Heart left ventricle (tissue), 16 donors: ENCODE results near the gene ANK2. TPM values are rescaled to one million over a fixed set of nuclear protein-coding genes. Genes with fewer than 3 reads are reported as not detected.

Experiments
- ATAC-seq, 4 donors: fragments of 200-7000 bp; cut with Tn5 transposase; one replicate each; pipeline ENCODE4 v1.9.1; 2020 to 2022; ENCODE audit warnings: moderate library complexity in 4 of 4, mild to moderate bottlenecking in 3 of 4, moderate number of reproducible peaks in 1 of 4
- DNase-seq, 5 donors: peaks; one replicate each; pipeline ENCODE4 v3.0.0-alpha.2; 2020
- H3K27ac ChIP-seq, 12 donors: fragments of 200-600 bp; sonication (generic) in 4 of 12; one replicate each; pipeline versions ENCODE4 v1.5.0 to v1.8.0; 2016 to 2022; ENCODE audit warnings: mild to moderate bottlenecking in 2 of 12
- H3K27me3 ChIP-seq, 9 donors: fragments of 200-600 bp; sonication (generic) in 2 of 9; one replicate each; pipeline versions ENCODE4 v1.5.1 to v1.8.0; 2016 to 2022; ENCODE audit warnings: mild to moderate bottlenecking in 3 of 9
- H3K36me3 ChIP-seq, 9 donors: fragments of 200-600 bp; sonication (generic) in 2 of 9; one replicate each; pipeline versions ENCODE4 v1.5.0 to v1.8.0; 2018 to 2022; ENCODE audit warnings: mild to moderate bottlenecking in 2 of 9
- H3K4me1 ChIP-seq, 12 donors: fragments of 200-600 bp; sonication (generic) in 4 of 12; one replicate each; pipeline versions ENCODE4 v1.5.0 to v1.8.0; 2016 to 2022; ENCODE audit warnings: mild to moderate bottlenecking in 3 of 12
- H3K4me3 ChIP-seq, 12 donors: fragments of 200-600 bp; sonication (generic) in 4 of 12; one replicate each; pipeline versions ENCODE4 v1.5.0 to v1.8.0; 2017 to 2022; ENCODE audit warnings: mild to moderate bottlenecking in 9 of 12, moderate library complexity in 4 of 12
- H3K9me3 ChIP-seq, 12 donors: fragments of 200-600 bp; sonication (generic) in 4 of 12; one replicate each; pipeline versions ENCODE4 v1.5.0 to v1.8.0; 2016 to 2022; ENCODE audit warnings: mild to moderate bottlenecking in 1 of 12
- CTCF ChIP-seq, 12 donors: fragments of 200-600 bp; sonication (generic) in 4 of 12; IDR thresholded peaks; one replicate each; pipeline versions ENCODE4 v1.5.0 to v1.8.0; 2018 to 2022; ENCODE audit warnings: antibody characterized with exemption in 12 of 12, mild to moderate bottlenecking in 5 of 12
- POLR2A ChIP-seq, 2 donors: fragments of 450-650 bp; IDR thresholded peaks; one replicate each; pipeline ENCODE4 v1.6.1; 2017; ENCODE audit warnings: antibody characterized with exemption in 2 of 2, mild to moderate bottlenecking in 2 of 2, moderate library complexity in 2 of 2
- WGBS, 4 donors: extraction: QIAGEN DNeasy Blood & Tissue Kit in 2 of 4; methylation state at CpG; one replicate each; pipeline versions ENCODE4 v1.1.5 to v1.1.7; 2013 to 2018; 5-methylcytosine and 5-hydroxymethylcytosine counted together
- intact Hi-C, 10 donors: fragments of 100-400 bp; cut with DNase I; formaldehyde crosslinking; loops; one replicate each; pipeline versions ENCODE4 v1.11.1 to v1.14.2; 2022
- polyA plus RNA-seq, 2 donors: library from polyadenylated mRNA; stranded (reverse); fragments of 200-250 nt; gene quantifications; one replicate each; pipeline ENCODE4 v1.2.3, GENCODE V29; 2013
- total RNA-seq, 9 donors: library from RNA; depleted of rRNA in 2 of 9; stranded (reverse); fragments of >200 nt in 2 of 9; fragmentation: NEBNext Ultra II Directional in 3 of 9; extraction: Animal tissue kit (Norgen Biotek cat#: 25700) in 3 of 9; gene quantifications; one replicate each; pipeline versions ENCODE4 v1.1.0 to v1.2.4, GENCODE V29; 2016 to 2023
- donor health status: ischemic (EF 13 %, LVEDD 7.1; RV severe dilation, severe dysfunction).
- donor health status: healthy with polysubstance abuse.
- donor health status: DM: no; HTN: yes; CAD: no.
- donor health status: DM: no; HTN: no; CAD: no.
- donor health status: ischemic (EF 25% LVEDD 6.9; RV normal size, moderate dysfunction).
- donor health status: ischemic (EF 25% LVEDD 5.7; RV mildly dilated, moderate dysfunction).
- donor health status: healthy.
- donor health status: DM: yes; HTN: yes; CAD: no.
- donor health status: ischemic (EF 35%, LVEDD 5.7; RV mildly dilated, moderate dysfunction).
- donor health status: nonischemic (EF 11% LVEDD 7.7; RV severe dilation, severe dysfunction).
- donor health status: DM: yes; HTN: yes; CAD: no.
- donor health status: PGD.
- donor health status: ischemic (EF 29% LVEDD 5.4; RV normal size, mild dysfunction).
- donor health status: nonischemic (EF 23%, LVEDD 6.1; RV moderate dilation, normal function).

The ANK2 gene
- total and polyA plus RNA-seq, 11 donors, result 30.7 to 351 (median 267) TPM

DNA sequence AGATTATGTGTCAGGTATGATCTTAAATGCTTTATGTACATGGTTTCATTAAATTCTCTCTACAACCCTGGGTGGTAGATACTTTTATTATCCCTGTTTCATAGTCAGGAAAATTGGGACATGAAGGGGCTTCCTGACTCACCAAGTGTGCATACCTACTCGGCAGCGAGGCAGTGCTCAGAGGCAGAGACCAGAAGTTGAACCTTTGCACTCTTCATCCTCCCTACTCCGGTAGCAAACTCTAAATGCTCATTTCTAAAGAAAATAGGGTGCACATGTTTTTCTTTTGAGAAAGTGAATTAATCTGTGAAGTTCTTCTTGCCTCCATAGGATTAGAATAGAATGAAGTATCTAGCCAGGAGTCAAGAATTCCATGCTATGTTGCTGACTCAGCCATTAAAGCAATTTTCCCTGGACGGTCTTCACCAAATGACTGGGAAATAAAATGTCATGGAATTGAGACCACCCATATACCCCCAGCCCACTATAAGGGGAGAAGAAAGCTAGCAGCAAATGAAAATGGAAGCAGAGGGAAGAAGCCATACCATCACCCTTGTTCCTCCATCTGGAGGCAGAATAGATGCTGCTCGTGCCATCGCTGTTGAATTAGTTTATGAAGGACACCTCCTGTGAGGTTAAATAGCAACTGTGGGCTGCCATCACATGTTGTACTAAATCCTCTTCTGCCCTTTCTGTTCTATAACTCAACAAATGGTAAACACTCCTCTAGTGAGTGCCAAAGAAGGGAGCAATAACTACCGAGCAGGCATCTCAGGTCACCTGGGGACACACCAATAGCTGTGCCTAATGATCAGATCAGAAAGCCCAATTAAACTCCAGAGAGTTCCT is 356.6 kb downstream of the ANK2 start:
- intact Hi-C loops, result loop anchor here in 2 of 10 donors (10.0 kb wide), 2 partner anchors 129 to 359 kb away; partner anchors contain the start of gene CAMK2D (in 1 of the 2)

DNA sequence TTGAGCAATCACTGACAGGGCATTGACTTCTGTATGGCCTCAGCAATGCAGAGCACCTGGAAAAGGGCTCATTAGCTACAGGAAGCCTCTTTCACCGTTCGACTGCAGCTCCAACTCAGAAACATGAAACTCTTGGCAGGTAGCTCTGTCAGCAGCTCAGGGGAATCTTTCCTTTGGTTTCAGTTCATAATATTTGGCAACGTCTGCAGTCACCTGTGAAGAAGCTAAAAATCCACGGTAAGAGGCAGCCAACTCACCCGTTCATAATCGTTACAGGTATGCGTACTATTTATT is 357.2 kb downstream of the ANK2 start:
- TF ChIP-seq CTCF (IDR thresholded peaks at IDR 0.05) (no peak), POLR2A (IDR thresholded peaks at IDR 0.05) (no peak)
- Histone ChIP-seq H3K4me3 (no peak overlapping the region), H3K4me1 (peaks cover 0 to 24% (median 5%) of the 10 kb centered on the region in 12 donors), H3K27me3 (no peaks in the 10 kb centered on the region), H3K9me3 (no peaks in the 10 kb centered on the region), H3K36me3 (no peaks in the 10 kb centered on the region), H3K27ac (no peak overlapping the region)
- WGBS, 4 donors, result 80 to 83% (median 82%) methylated on average over 7 of the region's 7 CpGs
- ATAC-seq (no peak), DNase-seq (no peak)
- intact Hi-C loops, result loop anchor here in 2 of 10 donors (10.0 kb wide), 2 partner anchors 128 to 358 kb away; partner anchors contain the start of gene CAMK2D (in 1 of the 2)

More for the DNA sequence above, 356.6 kb downstream of the ANK2 start:
- ATAC-seq, result no peak
- no peak overlapping the region for H3K27ac ChIP-seq
- TF ChIP-seq POLR2A (IDR thresholded peaks at IDR 0.05), result no peak
- TF ChIP-seq CTCF (IDR thresholded peaks at IDR 0.05), result no peak
- no peaks in the 10 kb centered on the region for H3K9me3 ChIP-seq
- no peak for DNase-seq
- peaks cover 0 to 24% (median 5%) of the 10 kb centered on the region in 12 donors for H3K4me1 ChIP-seq
- H3K27me3 ChIP-seq, result no peaks in the 10 kb centered on the region
- no peaks in the 10 kb centered on the region for H3K36me3 ChIP-seq
- H3K4me3 ChIP-seq, result no peak overlapping the region
- 89 to 96% (median 93%) methylated on average over 7 of the region's 7 CpGs for WGBS, 4 donors

DNA sequence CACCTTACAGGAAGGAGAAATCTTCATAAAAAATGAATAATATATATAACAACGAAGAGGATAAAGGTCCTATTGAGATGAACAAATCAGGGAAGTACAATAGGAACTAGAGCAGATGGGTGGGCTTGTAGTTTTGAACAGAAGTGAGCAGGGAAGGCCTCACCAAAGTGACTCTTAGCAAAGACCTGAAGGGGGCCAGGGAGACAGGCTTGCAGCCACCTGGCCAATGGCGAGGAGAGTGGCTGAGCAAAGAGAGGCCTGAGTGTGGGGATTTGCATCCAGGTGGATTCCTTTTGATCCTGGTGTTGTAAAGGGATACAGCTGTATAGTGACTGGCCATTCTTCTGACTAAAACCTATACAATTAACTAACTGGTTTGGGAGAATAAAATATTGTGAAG is 358.0 kb downstream of the ANK2 start:
- ATAC-seq (no peak), DNase-seq (no peak)
- no peak overlapping the region for H3K4me3 ChIP-seq
- peaks cover 0 to 24% (median 5%) of the 10 kb centered on the region in 12 donors for H3K4me1 ChIP-seq
- no peak for TF ChIP-seq CTCF (IDR thresholded peaks at IDR 0.05)
- TF ChIP-seq POLR2A (IDR thresholded peaks at IDR 0.05), result no peak
- no peaks in the 10 kb centered on the region for H3K36me3 ChIP-seq
- no peaks in the 10 kb centered on the region for H3K9me3 ChIP-seq
- 84 to 90% (median 85%) methylated on average over 2 of the region's 2 CpGs for WGBS, 4 donors
- H3K27ac ChIP-seq, result no peak overlapping the region
- intact Hi-C loops, result loop anchor here in 2 of 10 donors (10.0 kb wide), 2 partner anchors 127 to 357 kb away; partner anchors contain the start of gene CAMK2D (in 1 of the 2)
- H3K27me3 ChIP-seq, result no peaks in the 10 kb centered on the region

- Histone ChIP-seq H3K36me3 (no peaks in the 10 kb centered on the region), H3K27me3 (no peaks in the 10 kb centered on the region), H3K4me1 (peaks cover 0 to 18% (median 5%) of the 10 kb centered on the region in 12 donors), H3K9me3 (no peaks in the 10 kb centered on the region), H3K27ac (no peak overlapping the region), H3K4me3 (no peak overlapping the region)
- 48 to 81% (median 56%) methylated on average over 4 of the region's 4 CpGs for WGBS, 4 donors
- intact Hi-C loops, result loop anchor here in 2 of 10 donors (10.0 kb wide), 2 partner anchors 126 to 356 kb away; partner anchors contain the start of gene CAMK2D (in 1 of the 2)
- no peak for ATAC-seq
- TF ChIP-seq CTCF (IDR thresholded peaks at IDR 0.05) (no peak), POLR2A (IDR thresholded peaks at IDR 0.05) (no peak)
- DNase-seq, result no peak
Observed at GRCh38 chr4:113409181-113409580, 359.7 kb downstream of the ANK2 start.
